Heart right ventricle (tissue), 16 donors: ENCODE results near the gene EIF4E3. TPM values are rescaled to one million over a fixed set of nuclear protein-coding genes. Genes with fewer than 3 reads are reported as not detected.

ENCODE experiments used
- ATAC-seq, 8 donors: fragments of 200-7000 bp; cut with Tn5 transposase; one replicate each; pipeline ENCODE4 v1.9.1; 2020; ENCODE audit warnings: mild to moderate bottlenecking in 8 of 8, moderate library complexity in 8 of 8, moderate number of reproducible peaks in 1 of 8
- DNase-seq, 2 donors: peaks; one replicate each; pipeline ENCODE4 v3.0.0-alpha.2; 2020
- H3K27ac ChIP-seq, 10 donors: fragments of 200-600 bp; sonication (generic) in 2 of 10; one replicate each; pipeline versions ENCODE4 v1.5.0 to v1.8.0; 2020 to 2022; ENCODE audit warnings: mild to moderate bottlenecking in 3 of 10
- H3K27me3 ChIP-seq, 7 donors: fragments of 200-600 bp; one replicate each; pipeline ENCODE4 v1.8.0; 2021 to 2022; ENCODE audit warnings: mild to moderate bottlenecking in 2 of 7
- H3K36me3 ChIP-seq, 9 donors: fragments of 200-600 bp; sonication (generic) in 1 of 9; one replicate each; pipeline versions ENCODE4 v1.5.0 to v1.8.0; 2020 to 2022; ENCODE audit warnings: mild to moderate bottlenecking in 2 of 9
- H3K4me1 ChIP-seq, 9 donors: fragments of 200-600 bp; sonication (generic) in 1 of 9; one replicate each; pipeline versions ENCODE4 v1.5.0 to v1.8.0; 2020 to 2022; ENCODE audit warnings: mild to moderate bottlenecking in 4 of 9
- H3K4me3 ChIP-seq, 10 donors: fragments of 200-600 bp; sonication (generic) in 2 of 10; one replicate each; pipeline versions ENCODE4 v1.5.0 to v1.8.0; 2020 to 2022; ENCODE audit warnings: mild to moderate bottlenecking in 7 of 10, moderate library complexity in 2 of 10
- H3K9me3 ChIP-seq, 11 donors: fragments of 200-600 bp in 10 of 11; sonication (generic) in 2 of 11; one replicate each; pipeline versions ENCODE4 v1.5.0 to v1.8.0; 2013 to 2022; ENCODE audit warnings: mild to moderate bottlenecking in 2 of 11, control low read depth in 1 of 11, moderate library complexity in 1 of 11
- CTCF ChIP-seq, 9 donors: fragments of 200-600 bp; sonication (generic) in 2 of 9; IDR thresholded peaks; one replicate each; pipeline versions ENCODE4 v1.5.0 to v1.8.0; 2021 to 2022; ENCODE audit warnings: antibody characterized with exemption in 9 of 9, mild to moderate bottlenecking in 5 of 9, moderate library complexity in 1 of 9
- WGBS, 2 donors: extraction: QIAGEN DNeasy Blood & Tissue Kit; methylation state at CpG; one replicate each; pipeline ENCODE4 v1.1.7; 2013; ENCODE audit warnings: inconsistent platforms in 1 of 2; 5-methylcytosine and 5-hydroxymethylcytosine counted together
- intact Hi-C, 10 donors: fragments of 100-400 bp; cut with DNase I; formaldehyde crosslinking; loops; one replicate each; pipeline versions ENCODE4 v1.11.1 to v1.14.2; 2022
- polyA plus RNA-seq, 2 donors: library from polyadenylated mRNA; stranded (reverse); fragments of 200-250 nt; gene quantifications; one replicate each; pipeline ENCODE4 v1.2.3, GENCODE V29; 2013
- total RNA-seq, 10 donors: library from RNA; stranded (reverse); fragmentation: NEBNext Ultra II Directional in 3 of 10; extraction: Animal tissue kit (Norgen Biotek cat#: 25700) in 3 of 10; gene quantifications; one replicate each; pipeline versions ENCODE4 v1.2.1 to v1.2.4, GENCODE V29; 2021 to 2023
- donor health status: Arrhythmogenic right ventricular cardiomyopathy.
- donor health status: ischemic (EF 13 %, LVEDD 7.1; RV severe dilation, severe dysfunction).
- donor health status: healthy with polysubstance abuse.
- donor health status: DM: no; HTN: yes; CAD: no.
- donor health status: DM: no; HTN: no; CAD: no.
- donor health status: ischemic (EF 25% LVEDD 6.9; RV normal size, moderate dysfunction).
- donor health status: ischemic (EF 25% LVEDD 5.7; RV mildly dilated, moderate dysfunction).
- donor health status: healthy.
- donor health status: DM: yes; HTN: yes; CAD: no.
- donor health status: Ischemic cardiomyopathy.
- donor health status: ischemic (EF 35%, LVEDD 5.7; RV mildly dilated, moderate dysfunction).
- donor health status: nonischemic (EF 11% LVEDD 7.7; RV severe dilation, severe dysfunction).
- donor health status: DM: yes; HTN: yes; CAD: no.
- donor health status: PGD.
- donor health status: ischemic (EF 29% LVEDD 5.4; RV normal size, mild dysfunction).
- donor health status: nonischemic (EF 23%, LVEDD 6.1; RV moderate dilation, normal function).

The EIF4E3 gene
- total and polyA plus RNA-seq, 12 donors: 12.9 to 58.1 (median 52.5) TPM

- no peak overlapping the region for H3K4me3 ChIP-seq
- ATAC-seq: no peak
- no peaks in the 10 kb centered on the region for H3K9me3 ChIP-seq
- intact Hi-C loops: loop anchor here in 5 of 10 donors (5.0 to 10.0 kb wide), 4 partner anchors 129 to 1356 kb away; partner anchors contain the start of gene SHQ1 (in 2 of the 5)
- no peaks in the 10 kb centered on the region for H3K36me3 ChIP-seq
- no peak overlapping the region for H3K27ac ChIP-seq
- DNase-seq: peak in 1 of 2 donors; percentile 11
- 53 to 56% methylated on average over 4 of the region's 4 CpGs for WGBS, 2 donors
- peaks cover 3 to 36% (median 14%) of the 10 kb centered on the region in 9 donors for H3K4me1 ChIP-seq
- no peak for TF ChIP-seq CTCF (IDR thresholded peaks at IDR 0.05)
- no peaks in the 10 kb centered on the region for H3K27me3 ChIP-seq
Observed at GRCh38 chr3:71728632-71729342, 3.6 kb upstream of the EIF4E3 start.

- Histone ChIP-seq H3K9me3 (no peaks in the 10 kb centered on the region), H3K27ac (peak overlapping the region in 2 of 10 donors; percentile 76 to 88), H3K36me3 (no peaks in the 10 kb centered on the region), H3K4me1 (peaks cover 3 to 60% (median 19%) of the 10 kb centered on the region in 9 donors), H3K27me3 (no peaks in the 10 kb centered on the region), H3K4me3 (peak overlapping the region in 6 of 10 donors; percentile 64 to 84 (median 70))
- intact Hi-C loops: loop anchor here in 5 of 10 donors (5.0 to 10.0 kb wide), 4 partner anchors 131 to 1359 kb away; partner anchors contain the start of gene SHQ1 (in 2 of the 5)
- DNase-seq (no peak), ATAC-seq (no peak)
- TF ChIP-seq CTCF (IDR thresholded peaks at IDR 0.05): no peak
- 87 to 92% methylated on average over 8 of the region's 8 CpGs for WGBS, 2 donors
Observed at GRCh38 chr3:71726146-71726545, 944 bp upstream of the EIF4E3 start.

GRCh38 chr3:71724584-71725270 is 475 bp downstream of the EIF4E3 start:
- Histone ChIP-seq H3K4me1 (peaks cover 3 to 60% (median 19%) of the 10 kb centered on the region in 9 donors), H3K9me3 (no peaks in the 10 kb centered on the region), H3K27ac (peak overlapping the region in 9 of 10 donors; percentile 67 to 92 (median 73)), H3K36me3 (no peaks in the 10 kb centered on the region), H3K27me3 (no peaks in the 10 kb centered on the region), H3K4me3 (peak overlapping the region; percentile 54 to 97 (median 80))
- 0 to 1% methylated on average over 53 to 73 of the region's 73 CpGs for WGBS, 2 donors
- intact Hi-C loops: loop anchor here in 5 of 10 donors (5.0 to 10.0 kb wide), 5 partner anchors 133 to 1360 kb away; partner anchors contain the start of gene SHQ1 (in 2 of the 5)
- ATAC-seq (peak; percentile 43 to 80 (median 69)), DNase-seq (peak; percentile 25 to 61)
- TF ChIP-seq CTCF (IDR thresholded peaks at IDR 0.05): no peak

- Histone ChIP-seq H3K27ac (peak overlapping the region in 3 of 10 donors; percentile 71 to 92 (median 73)), H3K4me1 (peaks cover 3 to 59% (median 19%) of the 10 kb centered on the region in 9 donors), H3K36me3 (no peaks in the 10 kb centered on the region), H3K27me3 (no peaks in the 10 kb centered on the region), H3K9me3 (no peaks in the 10 kb centered on the region), H3K4me3 (peak overlapping the region; percentile 54 to 97 (median 80))
- no peak for DNase-seq
- ATAC-seq: no peak
- intact Hi-C loops: loop anchor here in 5 of 10 donors (5.0 to 10.0 kb wide), 4 partner anchors 1098 to 1361 kb away; partner anchors contain the start of gene SHQ1 (in 2 of the 5)
- TF ChIP-seq CTCF (IDR thresholded peaks at IDR 0.05): no peak
Observed at GRCh38 chr3:71724171-71724453, 1.1 kb downstream of the EIF4E3 start.
